Thyroid gland (tissue), 4 donors: ENCODE data around the gene FAM193B.

Source experiments
- CTCF ChIP-seq, 6 experiments: fragments of 200-600 bp in 3 of 6; fragments of 450-650 bp in 3 of 6; sonication (generic) in 3 of 6; IDR thresholded peaks; one replicate each; pipeline ENCODE4 v1.5.1; 2016 to 2019; ENCODE audit warnings: antibody characterized with exemption in 6 of 6, mild to moderate bottlenecking in 2 of 6, inconsistent platforms in 1 of 6, moderate library complexity in 1 of 6
- POLR2A ChIP-seq, 2 donors: fragments of 450-650 bp; IDR thresholded peaks; one replicate each; pipeline ENCODE4 v1.6.1; 2017; ENCODE audit warnings: antibody characterized with exemption in 2 of 2, mild to moderate bottlenecking in 2 of 2, moderate library complexity in 1 of 2

DNA sequence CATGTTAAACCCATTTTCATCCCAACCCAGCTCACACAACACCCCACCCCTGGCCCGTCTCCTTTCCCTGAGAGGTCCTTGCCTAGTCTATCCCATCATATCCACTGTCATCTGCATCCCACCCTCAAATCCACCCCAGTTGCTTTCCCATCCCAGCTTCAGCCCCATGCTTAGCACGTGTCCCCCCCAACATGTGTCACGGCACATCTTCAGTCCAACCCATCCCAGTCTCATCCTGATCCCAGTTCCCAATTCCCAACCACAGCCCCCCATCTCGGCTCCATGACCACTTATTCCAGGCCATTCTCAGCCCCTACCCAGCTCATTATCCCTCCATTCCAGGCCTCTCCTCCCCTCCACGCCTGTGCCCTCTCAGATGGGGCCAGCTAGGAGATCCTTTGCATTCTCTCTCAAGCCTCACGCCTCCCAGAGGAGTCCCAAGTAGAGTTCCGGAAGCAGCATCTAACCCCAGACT is 80.3 kb downstream of the FAM193B start:
- no peak for TF ChIP-seq POLR2A (IDR thresholded peaks at IDR 0.05)
- TF ChIP-seq CTCF (IDR thresholded peaks at IDR 0.05): no peak
